Mammary epithelial cell (primary cell): ENCODE data around the gene GTF2H4.

Experiments
- EZH2 ChIP-seq: IDR thresholded peaks from 2 replicates; pipeline ENCODE4 v1.6.1; 2012; ENCODE audit warnings: low read length, inconsistent platforms, borderline replicate concordance
- TF ChIP-seq, protein P1 (sequence below), 2 donors: IDR thresholded peaks in 1 of 2; conservative IDR thresholded peaks in 1 of 2; 2 replicates each; pipeline ENCODE4 v1.5.1; 2011 to 2012; ENCODE audit warnings: inconsistent platforms in 2 of 2, low read length in 2 of 2, mild to moderate bottlenecking in 2 of 2, control low read depth in 1 of 2, low read depth in 1 of 2; ENCODE audit not compliant: insufficient read depth in 1 of 2; ENCODE audit errors: extremely low read depth in 1 of 2

- TF ChIP-seq, protein P1, sequence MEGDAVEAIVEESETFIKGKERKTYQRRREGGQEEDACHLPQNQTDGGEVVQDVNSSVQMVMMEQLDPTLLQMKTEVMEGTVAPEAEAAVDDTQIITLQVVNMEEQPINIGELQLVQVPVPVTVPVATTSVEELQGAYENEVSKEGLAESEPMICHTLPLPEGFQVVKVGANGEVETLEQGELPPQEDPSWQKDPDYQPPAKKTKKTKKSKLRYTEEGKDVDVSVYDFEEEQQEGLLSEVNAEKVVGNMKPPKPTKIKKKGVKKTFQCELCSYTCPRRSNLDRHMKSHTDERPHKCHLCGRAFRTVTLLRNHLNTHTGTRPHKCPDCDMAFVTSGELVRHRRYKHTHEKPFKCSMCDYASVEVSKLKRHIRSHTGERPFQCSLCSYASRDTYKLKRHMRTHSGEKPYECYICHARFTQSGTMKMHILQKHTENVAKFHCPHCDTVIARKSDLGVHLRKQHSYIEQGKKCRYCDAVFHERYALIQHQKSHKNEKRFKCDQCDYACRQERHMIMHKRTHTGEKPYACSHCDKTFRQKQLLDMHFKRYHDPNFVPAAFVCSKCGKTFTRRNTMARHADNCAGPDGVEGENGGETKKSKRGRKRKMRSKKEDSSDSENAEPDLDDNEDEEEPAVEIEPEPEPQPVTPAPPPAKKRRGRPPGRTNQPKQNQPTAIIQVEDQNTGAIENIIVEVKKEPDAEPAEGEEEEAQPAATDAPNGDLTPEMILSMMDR (conservative IDR thresholded peaks at IDR 0.05 in 1 of 2, IDR thresholded peaks at IDR 0.05 in 1 of 2; ENCODE audit: extremely low read depth in 1 of 2, insufficient read depth in 1 of 2, low read depth in 1 of 2, low read length in 2 of 2) = no peak
- TF ChIP-seq EZH2 = no peak
Measured at GRCh38 chr6:30864325-30864724, 43.7 kb upstream of the GTF2H4 start.
